GM10266 (cell line): ENCODE data around the gene CDHR3.

Experiments
- DNase-seq: peaks from one replicate; pipeline ENCODE4 v3.0.0; 2012; ENCODE audit errors: extremely low spot score
- TF ChIP-seq, protein P1 (sequence below): IDR thresholded peaks from 2 replicates; pipeline ENCODE4 v1.5.1; 2012; ENCODE audit warnings: mild to moderate bottlenecking, low read depth; ENCODE audit not compliant: control insufficient read depth, insufficient read depth; ENCODE audit errors: missing control alignments

Gene CDHR3

GRCh38 chr7:105963038-105963667 is at the start of gene CDHR3:
Gene CDHR3 (plus strand): TSS chr7:105963264. CDS start chr7:105963319, 55 bp downstream.
- TF ChIP-seq, protein P1, sequence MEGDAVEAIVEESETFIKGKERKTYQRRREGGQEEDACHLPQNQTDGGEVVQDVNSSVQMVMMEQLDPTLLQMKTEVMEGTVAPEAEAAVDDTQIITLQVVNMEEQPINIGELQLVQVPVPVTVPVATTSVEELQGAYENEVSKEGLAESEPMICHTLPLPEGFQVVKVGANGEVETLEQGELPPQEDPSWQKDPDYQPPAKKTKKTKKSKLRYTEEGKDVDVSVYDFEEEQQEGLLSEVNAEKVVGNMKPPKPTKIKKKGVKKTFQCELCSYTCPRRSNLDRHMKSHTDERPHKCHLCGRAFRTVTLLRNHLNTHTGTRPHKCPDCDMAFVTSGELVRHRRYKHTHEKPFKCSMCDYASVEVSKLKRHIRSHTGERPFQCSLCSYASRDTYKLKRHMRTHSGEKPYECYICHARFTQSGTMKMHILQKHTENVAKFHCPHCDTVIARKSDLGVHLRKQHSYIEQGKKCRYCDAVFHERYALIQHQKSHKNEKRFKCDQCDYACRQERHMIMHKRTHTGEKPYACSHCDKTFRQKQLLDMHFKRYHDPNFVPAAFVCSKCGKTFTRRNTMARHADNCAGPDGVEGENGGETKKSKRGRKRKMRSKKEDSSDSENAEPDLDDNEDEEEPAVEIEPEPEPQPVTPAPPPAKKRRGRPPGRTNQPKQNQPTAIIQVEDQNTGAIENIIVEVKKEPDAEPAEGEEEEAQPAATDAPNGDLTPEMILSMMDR = no peak
- DNase-seq = no peak

- no peak for DNase-seq
- TF ChIP-seq, protein P1 = no peak
Observed at GRCh38 chr7:105913947-105914346, 49.1 kb upstream of the CDHR3 start.

DNA sequence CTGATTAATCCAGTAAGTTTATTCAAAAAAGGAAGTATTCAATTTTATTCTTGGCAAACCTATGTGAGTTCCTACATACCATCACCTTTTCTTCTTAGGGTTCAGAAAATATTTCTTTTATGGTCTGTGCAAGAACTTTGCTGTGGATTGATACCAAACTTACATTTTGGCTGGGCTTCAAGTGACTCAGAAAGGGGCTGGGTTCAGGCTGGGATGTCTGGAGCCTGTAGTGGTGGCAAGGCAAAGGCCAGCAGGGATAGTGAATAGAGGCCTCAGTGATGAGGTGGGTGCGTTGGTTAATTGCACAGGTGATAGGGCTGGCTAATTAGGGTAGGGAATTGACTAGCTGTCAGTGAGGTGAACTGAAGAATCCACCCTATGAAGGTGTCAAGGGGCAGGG is 46.5 kb upstream of the CDHR3 start:
- TF ChIP-seq, protein P1 = no peak
- DNase-seq = no peak

- DNase-seq = no peak
Observed at GRCh38 chr7:105917659-105918058, 45.4 kb upstream of the CDHR3 start.

GRCh38 chr7:105920766-105921165 is 42.3 kb upstream of the CDHR3 start:
- TF ChIP-seq, protein P1 = no peak
- DNase-seq = no peak

More at GRCh38 chr7:105917659-105918058, 45.4 kb upstream of the CDHR3 start:
- TF ChIP-seq, protein P1 = no peak

- no peak for DNase-seq
- TF ChIP-seq, protein P1 = no peak
Observed at GRCh38 chr7:105924945-105925344, 38.1 kb upstream of the CDHR3 start.

GRCh38 chr7:105926131-105926530 is 36.9 kb upstream of the CDHR3 start:
- no peak for DNase-seq
- TF ChIP-seq, protein P1 = no peak
